ENCODE data around the gene EXOC3.

The EXOC3 gene

GRCh38 chr5:474840-475661, 32.1 kb downstream of the EXOC3 start:
- peaks cover 0 to 1% (median 0%) of the 10 kb centered on the region in 3 donors for H3K36me3 ChIP-seq
- peaks cover 0 to 44% (median 27%) of the 10 kb centered on the region in 4 donors for H3K4me1 ChIP-seq
- H3K4me3 ChIP-seq, result peak overlapping the region in 1 of 2 donors; percentile 42
- no peak for TF ChIP-seq CTCF (IDR thresholded peaks at IDR 0.05)
- DNase-seq, result peak in 1 of 2 donors; percentile 66
- peaks cover 0 to 53% of the 10 kb centered on the region in 2 donors for H3K27me3 ChIP-seq
- intact Hi-C loops (cut with DNase I; ENCODE audit: low total_unique reads), result no loop called here
- H3K9me3 ChIP-seq, result no peaks in the 10 kb centered on the region
- H3K27ac ChIP-seq, result no peak overlapping the region

- no peak overlapping the region for H3K4me3 ChIP-seq
- H3K27me3 ChIP-seq, result peaks cover 0 to 59% of the 10 kb centered on the region in 2 donors
Observed at GRCh38 chr5:475704-476101, 32.7 kb downstream of the EXOC3 start.

GRCh38 chr5:476102-476813, 33.3 kb downstream of the EXOC3 start:
- Histone ChIP-seq H3K36me3 (no peaks in the 10 kb centered on the region), H3K27me3 (peaks cover 0 to 62% of the 10 kb centered on the region in 2 donors)

More at GRCh38 chr5:475704-476101, 32.7 kb downstream of the EXOC3 start:
- intact Hi-C loops (cut with DNase I; ENCODE audit: low total_unique reads), result no loop called here
- no peak for TF ChIP-seq CTCF (IDR thresholded peaks at IDR 0.05)
- DNase-seq, result peak in 1 of 2 donors; percentile 63
- Histone ChIP-seq H3K9me3 (no peaks in the 10 kb centered on the region), H3K4me1 (peaks cover 0 to 44% (median 27%) of the 10 kb centered on the region in 4 donors), H3K27ac (no peak overlapping the region), H3K36me3 (no peaks in the 10 kb centered on the region)

GRCh38 chr5:476814-477175, 33.8 kb downstream of the EXOC3 start:
- Histone ChIP-seq H3K27ac (no peak overlapping the region), H3K4me1 (peaks cover 0 to 33% (median 22%) of the 10 kb centered on the region in 4 donors), H3K27me3 (peaks cover 0 to 65% of the 10 kb centered on the region in 2 donors), H3K4me3 (no peak overlapping the region), H3K36me3 (no peaks in the 10 kb centered on the region), H3K9me3 (no peaks in the 10 kb centered on the region)
- intact Hi-C loops (cut with DNase I; ENCODE audit: low total_unique reads), result no loop called here
- no peak for DNase-seq
- no peak for TF ChIP-seq CTCF (IDR thresholded peaks at IDR 0.05)

More at GRCh38 chr5:476102-476813, 33.3 kb downstream of the EXOC3 start:
- H3K4me1 ChIP-seq, result peaks cover 0 to 39% (median 26%) of the 10 kb centered on the region in 4 donors
- no peak overlapping the region for H3K4me3 ChIP-seq
- H3K9me3 ChIP-seq, result no peaks in the 10 kb centered on the region
- no peak for TF ChIP-seq CTCF (IDR thresholded peaks at IDR 0.05)
- H3K27ac ChIP-seq, result no peak overlapping the region
- intact Hi-C loops (cut with DNase I; ENCODE audit: low total_unique reads), result no loop called here
- DNase-seq, result no peak

GRCh38 chr5:477247-477646, 34.3 kb downstream of the EXOC3 start:
- DNase-seq, result no peak
- Histone ChIP-seq H3K4me3 (no peak overlapping the region), H3K36me3 (no peaks in the 10 kb centered on the region), H3K9me3 (no peaks in the 10 kb centered on the region), H3K27me3 (peaks cover 0 to 69% of the 10 kb centered on the region in 2 donors), H3K27ac (no peak overlapping the region), H3K4me1 (peaks cover 0 to 29% (median 17%) of the 10 kb centered on the region in 4 donors)
- no peak for TF ChIP-seq CTCF (IDR thresholded peaks at IDR 0.05)
- intact Hi-C loops (cut with DNase I; ENCODE audit: low total_unique reads), result no loop called here
